ENCODE measurements around the gene RNLS.

Gene RNLS

GRCh38 chr10:88431103-88431502, 152.0 kb downstream of the RNLS start:
- DNase-seq (ENCODE audit: low read depth, low spot score), result no peak

- no peak for DNase-seq (ENCODE audit: low read depth, low spot score)
These were observed 154.1 kb downstream of the RNLS start for GRCh38 chr10:88428976-88429375.

- no peak for DNase-seq (ENCODE audit: low read depth, low spot score)
These were observed 154.7 kb downstream of the RNLS start for GRCh38 chr10:88428442-88428841.

- no peak for DNase-seq (ENCODE audit: low read depth, low spot score)
These were observed 156.1 kb downstream of the RNLS start for GRCh38 chr10:88427024-88427423.

- no peak for DNase-seq (ENCODE audit: low read depth, low spot score)
These were observed 158.2 kb downstream of the RNLS start for GRCh38 chr10:88424881-88425280.

- no peak for DNase-seq (ENCODE audit: low read depth, low spot score)
These were observed 159.4 kb downstream of the RNLS start for GRCh38 chr10:88423732-88424131.

- no peak for DNase-seq (ENCODE audit: low read depth, low spot score)
These were observed 161.5 kb downstream of the RNLS start for GRCh38 chr10:88421590-88421989.

- no peak for DNase-seq (ENCODE audit: low read depth, low spot score)
These were observed 164.2 kb downstream of the RNLS start for GRCh38 chr10:88418871-88419270.

GRCh38 chr10:88417387-88418030, 165.6 kb downstream of the RNLS start:
- no peak for DNase-seq (ENCODE audit: low read depth, low spot score)

- DNase-seq (ENCODE audit: low read depth, low spot score), result no peak
These were observed 166.3 kb downstream of the RNLS start for GRCh38 chr10:88416801-88417200.

- DNase-seq (ENCODE audit: low read depth, low spot score), result no peak
These were observed 167.5 kb downstream of the RNLS start for GRCh38 chr10:88415533-88416130.

GRCh38 chr10:88413412-88413811, 169.7 kb downstream of the RNLS start:
- DNase-seq (ENCODE audit: low read depth, low spot score), result no peak

- DNase-seq (ENCODE audit: low read depth, low spot score), result no peak
These were observed 171.3 kb downstream of the RNLS start for GRCh38 chr10:88411772-88412349.

- DNase-seq (ENCODE audit: low read depth, low spot score), result no peak
These were observed 173.3 kb downstream of the RNLS start for GRCh38 chr10:88409824-88410223.

- no peak for DNase-seq (ENCODE audit: low read depth, low spot score)
These were observed 173.9 kb downstream of the RNLS start for GRCh38 chr10:88409236-88409635.

GRCh38 chr10:88408096-88408495, 175.0 kb downstream of the RNLS start:
- no peak for DNase-seq (ENCODE audit: low read depth, low spot score)

GRCh38 chr10:88404133-88404532, 179.0 kb downstream of the RNLS start:
- DNase-seq (ENCODE audit: low read depth, low spot score), result no peak

- DNase-seq (ENCODE audit: low read depth, low spot score), result no peak
These were observed 181.3 kb downstream of the RNLS start for GRCh38 chr10:88401671-88402347.

GRCh38 chr10:88399240-88399639, 183.9 kb downstream of the RNLS start:
- no peak for DNase-seq (ENCODE audit: low read depth, low spot score)

- DNase-seq (ENCODE audit: low read depth, low spot score), result no peak
These were observed 187.4 kb downstream of the RNLS start for GRCh38 chr10:88395677-88396076.

GRCh38 chr10:88392222-88392621, 190.9 kb downstream of the RNLS start:
- no peak for DNase-seq (ENCODE audit: low read depth, low spot score)

- DNase-seq (ENCODE audit: low read depth, low spot score), result no peak
These were observed 193.1 kb downstream of the RNLS start for GRCh38 chr10:88390041-88390440.

- peak; percentile 51 for DNase-seq (ENCODE audit: low read depth, low spot score)
These were observed 193.7 kb downstream of the RNLS start for GRCh38 chr10:88389456-88389855.
